NCI-H1092 (cell line): ENCODE data around the gene RIMS1.
A peak's percentile ranks its signal among the peaks of the same experiment; 100 is the strongest.

Experiments
- DNase-seq: peaks from one replicate; lab custom pipeline; 2025; lab: John Stamatoyannopoulos, UW

Gene RIMS1

GRCh38 chr6:71886184-71887005 is at the start of gene RIMS1:
TSS of gene RIMS1 (plus strand) at chr6:71886550. CDS start at chr6:71887024, 474 bp downstream.
- peak; percentile 16 for DNase-seq

- no peak for DNase-seq
Measured at GRCh38 chr6:71851214-71851613, 35.1 kb upstream of the RIMS1 start.

GRCh38 chr6:71852948-71853347 is 33.4 kb upstream of the RIMS1 start:
- DNase-seq = no peak

- DNase-seq = no peak
Measured at GRCh38 chr6:71855406-71855805, 30.9 kb upstream of the RIMS1 start.

- DNase-seq = no peak
Measured at GRCh38 chr6:71879016-71879415, 7.3 kb upstream of the RIMS1 start.

- no peak for DNase-seq
Measured at GRCh38 chr6:71887006-71887743, 825 bp downstream of the RIMS1 start.

- DNase-seq = no peak
Measured at GRCh38 chr6:71887744-71888230, 1.4 kb downstream of the RIMS1 start.

- no peak for DNase-seq
Measured at GRCh38 chr6:71888756-71889340, 2.5 kb downstream of the RIMS1 start.

- no peak for DNase-seq
Measured at GRCh38 chr6:71889366-71889765, 3.0 kb downstream of the RIMS1 start.

- no peak for DNase-seq
Measured at GRCh38 chr6:71892641-71893040, 6.3 kb downstream of the RIMS1 start.

- no peak for DNase-seq
Measured at GRCh38 chr6:71900642-71901041, 14.3 kb downstream of the RIMS1 start.

GRCh38 chr6:71902261-71902660 is 15.9 kb downstream of the RIMS1 start:
- DNase-seq = no peak

GRCh38 chr6:71906813-71907212 is 20.5 kb downstream of the RIMS1 start:
- no peak for DNase-seq

- DNase-seq = no peak
Measured at GRCh38 chr6:71908162-71908765, 21.9 kb downstream of the RIMS1 start.

- no peak for DNase-seq
Measured at GRCh38 chr6:71913444-71914234, 27.3 kb downstream of the RIMS1 start.

- DNase-seq = no peak
Measured at GRCh38 chr6:71929047-71929446, 42.7 kb downstream of the RIMS1 start.

- DNase-seq = no peak
Measured at GRCh38 chr6:71933881-71934280, 47.5 kb downstream of the RIMS1 start.

- DNase-seq = no peak
Measured at GRCh38 chr6:71965404-71965803, 79.1 kb downstream of the RIMS1 start.

GRCh38 chr6:71967436-71967835 is 81.1 kb downstream of the RIMS1 start:
- DNase-seq = no peak

GRCh38 chr6:71977884-71978283 is 91.5 kb downstream of the RIMS1 start:
- DNase-seq = no peak

- DNase-seq = no peak
Measured at GRCh38 chr6:71979911-71980310, 93.6 kb downstream of the RIMS1 start.

- DNase-seq = no peak
Measured at GRCh38 chr6:71982389-71982788, 96.0 kb downstream of the RIMS1 start.
